ENCODE data around the gene XK. TPM values are rescaled to one million over a fixed set of nuclear protein-coding genes. Genes with fewer than 3 reads are reported as not detected.
"Not testable (repeated sequence)": the region's sequence is repeated elsewhere in the genome, so short reads cannot be mapped to it uniquely, and the experiment has no call there.

XK gene
- total RNA-seq, 4 donors from 2014 or later = 0.09 to 0.38 (median 0.16) TPM; not detected in 1

DNA sequence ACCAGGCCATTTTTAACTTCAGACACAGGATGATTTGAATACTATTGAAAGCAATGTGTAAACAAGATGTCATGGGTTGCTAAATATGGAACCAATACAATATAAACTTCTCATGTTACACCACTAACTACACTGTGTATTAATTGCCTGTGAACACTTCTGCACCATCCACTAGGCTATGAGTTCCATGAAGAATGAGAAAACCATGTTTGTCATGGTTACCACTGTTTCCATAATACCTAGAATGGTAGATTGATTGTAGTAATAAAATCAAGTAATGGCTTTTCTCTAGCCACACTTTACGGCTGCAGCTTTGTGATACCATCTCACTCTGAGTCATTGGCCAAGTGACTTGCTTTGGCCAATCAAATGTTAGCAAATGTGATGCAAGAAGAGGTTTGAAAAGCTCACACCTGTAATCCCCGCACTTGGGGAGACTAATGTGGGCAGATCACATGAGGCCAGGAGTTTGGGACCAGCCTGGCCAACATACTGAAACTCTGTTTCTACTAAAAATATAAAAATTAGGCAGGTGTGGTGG is 74.4 kb downstream of the XK start:
- TF ChIP-seq CTCF (IDR thresholded peaks at IDR 0.05) = no peak
- no peak for ATAC-seq (ENCODE audit: low FRiP score)
- DNase-seq (ENCODE audit: low spot score) = no peak

DNA sequence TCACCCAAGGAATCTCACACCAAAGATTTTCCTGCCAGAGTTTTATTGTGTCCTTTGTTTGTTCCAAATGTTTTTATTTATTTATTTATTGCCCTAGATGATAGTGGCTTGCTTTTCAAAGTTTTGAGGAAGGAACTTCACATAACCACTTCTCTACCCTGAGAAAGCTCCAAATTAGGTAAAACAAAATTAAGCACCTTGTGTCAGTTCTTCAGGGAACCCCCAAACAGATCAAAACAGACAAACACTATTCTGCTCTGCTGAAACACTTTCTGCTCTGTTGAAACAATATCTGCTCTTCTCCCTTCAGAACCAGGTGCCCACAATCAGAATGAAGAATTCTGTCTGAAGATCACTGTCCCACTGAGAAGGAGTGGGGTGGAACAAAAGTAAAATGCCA is 77.8 kb downstream of the XK start:
- DNase-seq (ENCODE audit: low spot score) = no peak
- no peak for ATAC-seq (ENCODE audit: low FRiP score)
- TF ChIP-seq CTCF (IDR thresholded peaks at IDR 0.05) = no peak

GRCh38 chrX:37765507-37765906 is 79.9 kb downstream of the XK start:
- DNase-seq (ENCODE audit: low spot score) (no peak), ATAC-seq (ENCODE audit: low FRiP score) (no peak)
- no peak for TF ChIP-seq CTCF (IDR thresholded peaks at IDR 0.05)

DNA sequence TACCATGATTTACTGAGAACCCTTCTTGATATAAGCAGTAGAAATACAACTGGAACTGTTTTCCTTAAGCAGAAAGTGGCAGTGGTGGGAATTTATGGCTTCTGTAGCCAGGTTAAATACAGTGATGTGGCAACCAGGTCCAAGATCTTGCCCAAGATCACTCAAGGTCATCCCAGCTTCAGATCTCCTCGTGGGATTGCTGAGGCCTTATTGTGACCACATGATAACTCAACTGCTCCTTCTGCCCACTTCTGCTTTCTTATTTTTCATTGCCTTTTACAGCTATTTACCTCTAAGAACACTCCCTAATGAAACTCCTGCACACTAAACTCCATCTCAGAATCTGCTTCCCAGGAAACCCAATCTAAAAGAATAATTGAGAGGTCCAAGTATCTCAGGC is 81.8 kb downstream of the XK start:
- TF ChIP-seq CTCF (IDR thresholded peaks at IDR 0.05) = no peak
- DNase-seq (ENCODE audit: low spot score) (no peak), ATAC-seq (ENCODE audit: low FRiP score) (no peak)

DNA sequence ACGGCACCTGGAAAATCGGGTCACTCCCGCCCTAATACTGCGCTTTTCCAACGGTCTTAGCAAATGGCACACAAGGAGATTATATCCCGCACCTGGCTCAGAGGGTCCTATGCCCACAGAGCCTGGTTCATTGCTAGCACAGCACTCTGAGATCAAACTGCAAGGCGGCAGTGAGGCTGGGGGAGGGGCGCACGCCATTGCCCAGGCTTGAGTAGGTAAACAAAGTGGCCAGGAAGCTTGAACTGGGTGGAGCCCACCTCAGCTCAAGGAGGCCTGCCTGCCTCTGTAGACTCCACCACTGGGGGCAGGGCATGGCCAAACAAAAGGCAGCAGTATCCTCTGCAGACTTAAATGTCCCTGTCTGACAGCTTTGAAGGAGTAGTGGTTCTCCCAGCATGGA is 83.3 kb downstream of the XK start:
- not testable (repeated sequence) for ATAC-seq (ENCODE audit: low FRiP score)

GRCh38 chrX:37776283-37776986 is 90.8 kb downstream of the XK start:
- DNase-seq (ENCODE audit: low spot score) (no peak), ATAC-seq (ENCODE audit: low FRiP score) (no peak)
- TF ChIP-seq CTCF (IDR thresholded peaks at IDR 0.05) = no peak

More for the DNA sequence above, 83.3 kb downstream of the XK start:
- not testable (repeated sequence) for DNase-seq (ENCODE audit: low spot score)

GRCh38 chrX:37776987-37777325 is 91.4 kb downstream of the XK start:
- no peak for TF ChIP-seq CTCF (IDR thresholded peaks at IDR 0.05)
- DNase-seq (ENCODE audit: low spot score) = no peak
- ATAC-seq (ENCODE audit: low FRiP score) = no peak

Measured in omental fat pad (tissue), 4 donors.